HuH-7.5 (cell line): Measurements from ENCODE around the gene C6orf62.
"Not testable (repeated sequence)": the region's sequence is repeated elsewhere in the genome, so short reads cannot be mapped to it uniquely, and the experiment has no call there.

ENCODE experiments used
- DNase-seq: peaks from one replicate; pipeline ENCODE4 v3.0.0; 2011; ENCODE audit warnings: low spot score

The C6orf62 gene

GRCh38 chr6:24696097-24696496 is 22.9 kb downstream of the C6orf62 start:
- DNase-seq, result no peak

- not testable (repeated sequence) for DNase-seq
These were observed 23.3 kb downstream of the C6orf62 start for GRCh38 chr6:24695635-24696034.

GRCh38 chr6:24694198-24694597 is 24.8 kb downstream of the C6orf62 start:
- no peak for DNase-seq

DNA sequence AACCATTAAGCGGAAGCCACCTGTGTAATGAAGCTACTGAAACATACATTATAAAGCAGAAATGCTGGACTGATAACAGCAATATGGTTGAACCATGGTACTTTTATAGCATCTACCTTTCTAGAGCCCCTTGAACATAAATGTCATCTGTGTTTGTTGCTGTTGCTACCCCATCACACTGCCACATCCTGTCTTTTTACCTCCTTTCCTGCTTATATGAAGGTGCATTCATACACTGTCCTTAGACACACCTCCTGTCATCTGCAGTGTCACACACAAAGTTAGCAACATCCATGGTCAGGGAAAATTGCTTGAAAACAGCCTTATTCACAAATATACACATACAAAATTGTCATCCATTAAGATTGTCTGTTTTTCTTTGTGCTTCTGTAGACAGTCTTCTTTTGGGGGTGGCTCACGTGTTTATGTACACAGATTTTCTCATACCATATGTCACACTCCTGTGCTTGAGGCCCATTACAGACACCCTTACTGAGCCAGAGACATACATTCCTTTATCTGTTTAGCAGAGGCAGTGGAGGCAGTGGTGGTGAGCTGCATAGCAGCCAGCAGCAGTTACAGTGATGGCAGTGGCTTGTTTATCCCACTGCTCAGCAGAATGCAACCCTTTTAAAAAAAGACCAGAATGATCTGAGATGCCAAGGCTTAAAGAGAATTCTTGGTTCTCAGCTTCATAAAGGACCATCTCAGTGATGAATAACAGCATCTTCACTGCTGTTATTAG is 25.9 kb downstream of the C6orf62 start:
- no peak for DNase-seq

- no peak for DNase-seq
These were observed 26.5 kb downstream of the C6orf62 start for GRCh38 chr6:24692415-24692814.

- no peak for DNase-seq
These were observed 27.0 kb downstream of the C6orf62 start for GRCh38 chr6:24692003-24692402.

DNA sequence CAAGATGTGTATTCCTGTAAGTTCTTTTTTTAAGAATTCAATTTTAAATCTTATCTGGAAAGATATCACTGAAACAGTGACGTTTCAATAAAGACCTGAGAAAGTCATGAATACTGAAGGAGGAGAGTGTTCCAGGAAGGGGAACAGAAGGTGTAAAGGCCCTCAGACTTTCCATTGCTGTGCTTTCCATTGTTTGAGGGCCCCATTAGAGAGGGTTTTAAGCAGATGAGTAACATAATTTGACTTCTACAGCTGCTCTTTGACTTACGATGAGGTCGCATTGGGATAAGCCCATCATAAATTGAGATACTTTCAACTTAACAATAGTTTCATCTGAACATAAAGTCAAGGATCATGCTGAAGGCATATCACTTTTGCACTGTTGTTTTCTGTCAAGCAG is 27.4 kb downstream of the C6orf62 start:
- no peak for DNase-seq

GRCh38 chr6:24690593-24690992 is 28.4 kb downstream of the C6orf62 start:
- DNase-seq, result no peak

DNA sequence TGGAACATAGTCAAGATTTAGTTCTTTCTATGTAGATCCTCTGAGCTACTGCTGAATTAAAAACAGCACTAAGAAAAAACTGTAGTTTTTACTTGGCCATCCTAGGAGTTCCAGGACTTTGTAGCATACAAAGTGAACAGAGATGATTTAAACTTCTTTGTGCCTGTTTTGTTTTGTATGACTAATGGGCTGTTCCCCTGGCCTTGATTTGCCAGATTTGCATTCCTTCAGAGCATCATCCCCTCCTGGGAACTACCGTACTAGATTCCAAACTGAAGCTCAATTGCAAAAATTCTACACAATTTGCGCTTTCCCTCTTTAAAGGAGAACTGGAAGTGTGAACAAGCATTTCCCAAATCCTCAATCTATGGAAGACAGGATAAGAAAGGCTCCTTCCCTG is 29.0 kb downstream of the C6orf62 start:
- no peak for DNase-seq

GRCh38 chr6:24686946-24687345 is 32.0 kb downstream of the C6orf62 start:
- no peak for DNase-seq

GRCh38 chr6:24686408-24686807 is 32.5 kb downstream of the C6orf62 start:
- DNase-seq, result no peak

- DNase-seq, result no peak
These were observed 35.4 kb downstream of the C6orf62 start for GRCh38 chr6:24683297-24684296.

- no peak for DNase-seq
These were observed 38.4 kb downstream of the C6orf62 start for GRCh38 chr6:24680582-24680981.

GRCh38 chr6:24678792-24679352 is 40.1 kb downstream of the C6orf62 start:
- DNase-seq, result not testable (repeated sequence)

DNA sequence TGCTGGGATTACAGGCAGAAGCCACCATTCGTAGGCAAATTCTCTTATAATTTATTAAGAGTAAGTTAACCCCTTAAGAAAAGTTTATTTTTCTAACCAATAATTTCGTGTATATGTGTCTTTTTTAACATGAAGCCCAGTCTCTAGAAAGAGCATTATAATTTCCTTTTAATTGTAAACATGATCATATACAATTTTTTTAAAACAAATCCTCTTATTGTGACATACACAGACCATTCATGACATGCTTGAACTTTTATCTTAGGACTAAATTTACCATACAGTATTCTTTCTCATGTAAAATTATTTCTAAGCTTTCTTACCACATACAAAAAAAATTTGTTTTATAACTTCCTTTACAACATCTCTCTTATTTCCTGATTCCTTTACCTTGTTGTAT is 45.3 kb downstream of the C6orf62 start:
- no peak for DNase-seq

- no peak for DNase-seq
These were observed 46.3 kb downstream of the C6orf62 start for GRCh38 chr6:24672620-24673182.

- DNase-seq, result not testable (repeated sequence)
These were observed 47.9 kb downstream of the C6orf62 start for GRCh38 chr6:24671077-24671476.

DNA sequence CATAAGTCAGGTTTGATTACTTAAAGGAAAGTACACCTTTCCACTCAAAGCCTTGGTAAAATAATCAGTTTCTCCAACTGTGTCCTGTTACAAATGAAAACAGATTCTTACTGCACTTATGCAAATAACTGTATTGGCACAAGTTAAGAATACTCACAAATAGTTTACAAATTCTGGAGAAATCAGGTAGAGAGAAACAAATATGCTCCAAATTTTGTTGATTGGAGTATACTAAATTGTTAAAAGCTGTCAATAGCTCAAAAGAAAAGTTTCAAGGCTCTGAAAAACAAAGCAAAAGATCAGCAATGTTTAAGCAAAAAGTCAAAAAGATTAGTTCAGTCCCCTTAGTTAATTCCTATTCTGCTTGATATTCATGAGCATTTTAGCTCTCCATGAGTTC is 48.5 kb downstream of the C6orf62 start:
- not testable (repeated sequence) for DNase-seq

DNA sequence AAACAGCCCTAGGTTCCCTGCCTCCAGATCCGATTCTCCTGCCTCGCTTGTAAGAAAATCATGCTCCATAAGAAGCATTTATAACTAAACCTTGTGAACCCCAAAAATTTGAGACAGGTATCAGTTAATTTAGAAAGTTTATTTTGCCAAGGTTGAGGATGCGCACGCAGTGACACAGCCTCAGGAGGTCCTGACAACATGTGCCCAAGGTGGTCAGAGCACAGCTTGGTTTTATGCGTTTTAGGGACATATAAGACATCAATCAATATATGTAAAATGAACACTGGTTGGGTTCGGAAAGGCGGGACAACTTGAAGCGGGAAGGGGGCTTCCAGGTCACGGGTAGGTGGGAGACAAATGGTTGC is 50.0 kb downstream of the C6orf62 start:
- DNase-seq, result no peak

- not testable (repeated sequence) for DNase-seq
These were observed 50.6 kb downstream of the C6orf62 start for GRCh38 chr6:24668066-24668996.

DNA sequence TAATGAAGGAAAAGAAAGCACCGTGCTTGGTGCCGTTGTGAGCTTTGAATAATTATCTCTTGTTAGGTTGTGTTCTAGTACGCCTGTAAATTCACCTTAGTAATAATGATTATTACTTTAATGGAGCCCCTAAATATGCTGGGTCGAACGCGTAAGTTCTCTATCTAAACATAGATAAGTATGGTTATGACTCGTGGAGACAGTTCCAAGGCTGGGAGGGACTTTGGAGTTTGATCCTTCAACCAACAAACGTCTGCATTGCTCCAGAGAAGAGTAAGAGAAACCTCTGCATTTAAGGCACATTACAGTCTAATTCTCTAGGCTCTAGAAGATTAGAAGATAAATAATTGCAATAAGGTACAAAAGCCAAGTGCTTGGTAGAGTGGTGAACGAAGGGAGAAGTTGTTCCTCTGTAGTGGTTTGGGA is 51.6 kb downstream of the C6orf62 start:
- no peak for DNase-seq
